HCT116 (cell line): ENCODE data around the gene BTNL8. TPM values are rescaled to one million over a fixed set of nuclear protein-coding genes. Genes with fewer than 3 reads are reported as not detected.

Experiments used
- ATAC-seq: fragments of 200-7000 bp; cut with Tn5 transposase; 2 replicates; pipeline ENCODE4 v1.9.1; 2020; ENCODE audit warnings: mild to moderate bottlenecking, moderate library complexity
- BruUV-seq: library from RNA; stranded (reverse); fragments of 400-500 nt; replicated peaks from 2 replicates; lab custom pipeline; 2021; lab: Mats Ljungman, UMichigan
- CTCF ChIA-PET: fragments of 300-600 bp; sonication (Branson Sonifier 250); formaldehyde crosslinking; loops from one replicate; lab custom pipeline; 2021; ENCODE audit warnings: antibody characterized with exemption; lab: Charles Lee
- POLR2A ChIA-PET: fragments of 300-600, 350-600 bp; sonication (Branson Sonifier 250); formaldehyde crosslinking; loops from one replicate; lab custom pipeline; 2021; ENCODE audit warnings: antibody characterized with exemption; lab: Charles Lee
- RAD21 ChIA-PET, 2 experiments: fragments of 300-600 bp; sonication (Branson Sonifier 250); formaldehyde crosslinking; loops; one replicate each; lab custom pipeline; 2023; ENCODE audit warnings: low total read pairs in 2 of 2; ENCODE audit not compliant: uncharacterized antibody in 2 of 2, unreplicated experiment in 2 of 2, low non-redundant PET in 1 of 2; lab: Charles Lee
- DNase-seq: peaks from one replicate; pipeline ENCODE4 v3.0.0-alpha.2; 2010; ENCODE audit warnings: low read depth, low spot score
- H2AFZ ChIP-seq: fragments of 200-600 bp; shearing (Covaris generic), sonication (generic); 2 replicates; pipeline ENCODE4 v1.6.1; 2017; ENCODE audit warnings: low read depth, mixed run types, mixed read lengths, antibody characterized with exemption, low read length; ENCODE audit not compliant: poor library complexity, severe bottlenecking
- H3K27ac ChIP-seq: 2 replicates; pipeline ENCODE4 v1.5.1; 2012; ENCODE audit warnings: low read depth, low read length
- H3K27me3 ChIP-seq: fragments of 200-600 bp; sonication (generic); 2 replicates; pipeline ENCODE4 v1.6.1; 2016; ENCODE audit warnings: mixed run types, low read length, mixed read lengths; ENCODE audit not compliant: insufficient read depth
- H3K36me3 ChIP-seq, 2 experiments: fragments of 200-500 bp in 1 of 2; fragments of 200-600 bp in 1 of 2; sonication (Bioruptor generic) in 1 of 2; sonication (generic) in 1 of 2; 2 replicates each; pipeline versions ENCODE4 v1.5.1 to v1.6.1; 2014 to 2016; ENCODE audit warnings: low read length in 2 of 2, inconsistent platforms in 1 of 2, mixed read lengths in 1 of 2, mixed run types in 1 of 2; ENCODE audit not compliant: insufficient read depth in 2 of 2, control insufficient read depth in 1 of 2
- H3K4me1 ChIP-seq, 2 experiments: fragments of 200-600 bp in 1 of 2; sonication (generic) in 1 of 2; 2 replicates each; pipeline versions ENCODE4 v1.5.1 to v1.6.1; 2012 to 2017; ENCODE audit warnings: low read length in 2 of 2, inconsistent platforms in 1 of 2, mild to moderate bottlenecking in 1 of 2, mixed read lengths in 1 of 2, mixed run types in 1 of 2, moderate library complexity in 1 of 2; ENCODE audit not compliant: insufficient read depth in 2 of 2, control insufficient read depth in 1 of 2
- H3K4me2 ChIP-seq: fragments of 200-600 bp; sonication (generic); 2 replicates; pipeline ENCODE4 v1.6.1; 2017; ENCODE audit warnings: mixed run types, low read length, mixed read lengths
- H3K4me3 ChIP-seq, 2 experiments: fragments of 200-600 bp in 1 of 2; sonication (generic) in 1 of 2; replicated peaks in 1 of 2; 2 replicates each; pipeline ENCODE4 v1.5.1; 2011 to 2016; ENCODE audit warnings: low read length in 2 of 2, control low read depth in 1 of 2, low read depth in 1 of 2, mild to moderate bottlenecking in 1 of 2, mixed read lengths in 1 of 2, mixed run types in 1 of 2
- H3K79me2 ChIP-seq: fragments of 200-600 bp; sonication (generic); 2 replicates; pipeline ENCODE4 v1.6.1; 2017; ENCODE audit warnings: mild to moderate bottlenecking, mixed run types, low read length, moderate library complexity, mixed read lengths; ENCODE audit not compliant: insufficient read depth
- H3K9ac ChIP-seq: fragments of 200-600 bp; sonication (generic); 2 replicates; pipeline ENCODE4 v1.6.1; 2016; ENCODE audit warnings: low read length, mixed read lengths
- H3K9me2 ChIP-seq: fragments of 200-600 bp; sonication (generic), shearing (Covaris generic); 2 replicates; pipeline ENCODE4 v1.6.1; 2017; ENCODE audit warnings: mixed run types, mild to moderate bottlenecking, moderate library complexity; ENCODE audit not compliant: insufficient read depth
- H3K9me3 ChIP-seq, 2 experiments: fragments of 200-500 bp in 1 of 2; fragments of 200-600 bp in 1 of 2; sonication (Bioruptor generic) in 1 of 2; sonication (generic) in 1 of 2; 2 replicates each; pipeline ENCODE4 v1.6.1; 2014 to 2017; ENCODE audit warnings: low read length in 2 of 2, mixed read lengths in 2 of 2, inconsistent platforms in 1 of 2, low read depth in 1 of 2, mild to moderate bottlenecking in 1 of 2, mixed run types in 1 of 2, moderate library complexity in 1 of 2; ENCODE audit not compliant: control insufficient read depth in 1 of 2, insufficient read depth in 1 of 2
- H4K20me1 ChIP-seq: fragments of 200-600 bp; sonication (generic), shearing (Covaris generic); 2 replicates; pipeline ENCODE4 v1.6.1; 2017; ENCODE audit warnings: mixed run types, mild to moderate bottlenecking, moderate library complexity; ENCODE audit not compliant: insufficient read depth
- CBX3 ChIP-seq: IDR thresholded peaks from 2 replicates; pipeline ENCODE4 v1.6.1; 2012; ENCODE audit warnings: low read depth
- EGR1 ChIP-seq: IDR thresholded peaks from 2 replicates; pipeline ENCODE4 v1.6.1; 2012; ENCODE audit warnings: low read depth
- ELF1 ChIP-seq: IDR thresholded peaks from 2 replicates; pipeline ENCODE4 v1.6.1; 2012; ENCODE audit warnings: low read depth, borderline replicate concordance
- EZH2 ChIP-seq: fragments of 200-600 bp; sonication (generic); IDR thresholded peaks from 2 replicates; pipeline ENCODE4 v1.6.1; 2017; ENCODE audit warnings: antibody characterized with exemption, mixed run types
- EZH2phosphoT487 ChIP-seq: fragments of 200-600 bp; IDR thresholded peaks from 2 replicates; pipeline ENCODE4 v1.6.1; 2018; ENCODE audit warnings: antibody characterized with exemption, borderline replicate concordance
- FOSL1 ChIP-seq: IDR thresholded peaks from 2 replicates; pipeline ENCODE4 v1.6.1; 2012; ENCODE audit warnings: low read depth
- POLR2A ChIP-seq: IDR thresholded peaks from 2 replicates; pipeline ENCODE4 v1.7.0; 2011; ENCODE audit warnings: borderline replicate concordance; ENCODE audit not compliant: insufficient read depth, insufficient read length; ENCODE audit errors: extremely low read depth
- SIN3A ChIP-seq: IDR thresholded peaks from 2 replicates; pipeline ENCODE4 v1.6.1; 2012; ENCODE audit warnings: low read depth
- TCF7L2 ChIP-seq: IDR thresholded peaks from 2 replicates; pipeline ENCODE4 v1.7.0; 2011; ENCODE audit warnings: borderline replicate concordance, inconsistent platforms; ENCODE audit not compliant: insufficient read depth, insufficient read length; ENCODE audit errors: extremely low read depth
- ZBTB33 ChIP-seq: IDR thresholded peaks from 2 replicates; pipeline ENCODE4 v1.6.1; 2011; ENCODE audit warnings: mild to moderate bottlenecking, low read length, moderate library complexity; ENCODE audit not compliant: insufficient replicate concordance; ENCODE audit errors: extremely low read depth
- ZFX ChIP-seq: fragments of 450-650 bp; IDR thresholded peaks from 2 replicates; pipeline ENCODE4 v1.6.1; 2017
- ZNF274 ChIP-seq: fragments of 200-500 bp; sonication (Bioruptor generic); IDR thresholded peaks from 2 replicates; pipeline ENCODE4 v1.6.1; 2014; ENCODE audit warnings: mild to moderate bottlenecking, low read depth, low read length, inconsistent platforms
- intact Hi-C: fragments of 100-400 bp; cut with micrococcal nuclease; formaldehyde crosslinking; loops from 2 replicates; pipeline ENCODE4 v1.10.0; 2022
- total RNA-seq: library from RNA; stranded (reverse); gene quantifications from one replicate; pipeline ENCODE4 v1.2.1, GENCODE V29; 2021; ENCODE audit not compliant: unreplicated experiment
- TF ChIP-seq, protein P1 (sequence below): IDR thresholded peaks from 2 replicates; pipeline ENCODE4 v1.6.1; 2012
- TF ChIP-seq, protein P2 (sequence below): IDR thresholded peaks from 2 replicates; pipeline ENCODE4 v1.6.1; 2012

BTNL8 gene
- total RNA-seq, 1 experiment from 2014 or later, result not detected

DNA sequence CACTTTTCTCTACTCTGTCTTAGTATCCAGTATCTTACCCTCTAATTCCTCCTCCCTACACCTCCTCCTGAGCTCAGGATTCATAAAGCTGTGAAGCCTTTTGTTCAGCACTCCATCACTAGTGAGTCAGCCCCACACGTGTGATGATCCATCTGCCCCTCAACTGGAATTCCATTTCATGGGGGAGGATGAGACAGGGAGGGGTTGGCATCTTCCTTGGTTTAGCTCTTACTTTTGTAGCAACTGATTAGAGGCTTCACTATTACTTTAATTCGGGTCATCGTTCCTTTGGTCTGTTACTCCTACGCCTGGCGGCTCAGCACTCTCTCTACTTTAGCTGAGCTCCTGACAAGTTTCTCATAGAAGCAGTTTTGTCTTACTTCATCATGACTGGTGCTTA, 11.8 kb downstream of the BTNL8 start:
- intact Hi-C loops, result no loop called here
- no peak overlapping the region for H3K9ac ChIP-seq
- TF ChIP-seq ZFX, result no peak
- TF ChIP-seq FOSL1, result no peak
- TF ChIP-seq ELF1, result no peak
- no peak for TF ChIP-seq POLR2A
- no peak for TF ChIP-seq TCF7L2
- no peak for TF ChIP-seq EZH2
- TF ChIP-seq ZBTB33, result no peak
- TF ChIP-seq ZNF274, result no peak
- TF ChIP-seq CBX3, result no peak
- TF ChIP-seq EGR1, result no peak
- no peak for TF ChIP-seq EZH2phosphoT487
- TF ChIP-seq SIN3A, result no peak
- TF ChIP-seq, protein P1, sequence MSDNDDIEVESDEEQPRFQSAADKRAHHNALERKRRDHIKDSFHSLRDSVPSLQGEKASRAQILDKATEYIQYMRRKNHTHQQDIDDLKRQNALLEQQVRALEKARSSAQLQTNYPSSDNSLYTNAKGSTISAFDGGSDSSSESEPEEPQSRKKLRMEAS, result no peak
- TF ChIP-seq, protein P2, sequence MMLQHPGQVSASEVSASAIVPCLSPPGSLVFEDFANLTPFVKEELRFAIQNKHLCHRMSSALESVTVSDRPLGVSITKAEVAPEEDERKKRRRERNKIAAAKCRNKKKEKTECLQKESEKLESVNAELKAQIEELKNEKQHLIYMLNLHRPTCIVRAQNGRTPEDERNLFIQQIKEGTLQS, result no peak
- TF ChIP-seq, all 23 proteins: peak for 0
- no peaks in the 10 kb centered on the region for H3K4me1 ChIP-seq
- ChIA-PET POLR2A (no interaction called here), CTCF (no interaction called here), RAD21 (no interaction called here)
- no peaks in the 10 kb centered on the region for H3K9me2 ChIP-seq
- H3K4me3 ChIP-seq, result no peak overlapping the region
- H3K4me2 ChIP-seq, result no peak overlapping the region
- H3K27ac ChIP-seq, result no peak overlapping the region
- no peaks in the 10 kb centered on the region for H3K27me3 ChIP-seq
- H2AFZ ChIP-seq, result no peak overlapping the region
- H3K36me3 ChIP-seq, result no peaks in the 10 kb centered on the region
- no TSS peak for BruUV-seq
- H3K79me2 ChIP-seq, result no peaks in the 10 kb centered on the region
- ATAC-seq (no peak), DNase-seq (no peak)
- no peaks in the 10 kb centered on the region for H4K20me1 ChIP-seq
- no peaks in the 10 kb centered on the region; a peak in 1 of 4 replicates for H3K9me3 ChIP-seq
